ENCODE results near the gene CEP104. TPM values are rescaled to one million over a fixed set of nuclear protein-coding genes. Genes with fewer than 3 reads are reported as not detected.

CEP104 gene
- total RNA-seq, 1 experiment from 2014 or later: 10.6 TPM

- in situ Hi-C loops (cut with HindIII; ENCODE audit: low pct_unique_long_range_greater_than_20kb, low sequenced_read_pairs): no loop called here
- no peak for DNase-seq (ENCODE audit: low read depth, low spot score)
Observed at GRCh38 chr1:3880429-3881192, 23.6 kb upstream of the CEP104 start.

DNA sequence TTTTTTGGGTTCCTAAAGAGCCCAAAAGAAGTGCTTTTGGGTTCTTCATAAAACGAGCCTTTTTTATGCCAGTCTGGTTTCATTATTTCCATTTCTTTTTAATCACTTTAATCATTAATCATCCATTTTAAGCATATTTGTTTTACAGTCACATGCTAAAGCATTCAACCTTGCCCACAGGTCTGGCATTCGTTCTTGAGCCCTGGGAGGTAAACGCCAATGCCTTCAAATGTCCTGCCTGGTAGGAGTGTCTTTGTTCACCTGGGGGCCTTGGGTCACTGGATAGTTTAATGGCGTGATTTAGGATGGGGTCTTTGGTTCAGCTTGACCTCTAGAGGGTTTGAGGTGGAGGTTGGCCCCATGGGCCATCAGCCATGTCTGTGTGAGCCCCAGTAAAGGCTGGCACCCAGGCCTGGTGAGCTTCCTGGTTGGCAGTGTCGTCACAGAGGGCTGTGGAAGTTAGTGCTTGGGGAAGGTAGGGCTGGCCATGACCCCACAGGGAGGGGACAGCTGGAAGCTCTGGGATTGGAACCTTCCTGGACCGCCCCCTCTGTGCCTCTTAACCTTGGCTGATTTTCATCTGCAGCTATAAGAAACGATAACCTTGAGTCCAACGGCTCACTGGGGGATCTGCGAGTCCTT lies 22.9 kb upstream of the CEP104 start:
- in situ Hi-C loops (cut with HindIII; ENCODE audit: low pct_unique_long_range_greater_than_20kb, low sequenced_read_pairs): no loop called here
- DNase-seq (ENCODE audit: low read depth, low spot score): no peak

- DNase-seq (ENCODE audit: low read depth, low spot score): no peak
- in situ Hi-C loops (cut with HindIII; ENCODE audit: low pct_unique_long_range_greater_than_20kb, low sequenced_read_pairs): no loop called here
Observed at GRCh38 chr1:3879099-3879498, 22.1 kb upstream of the CEP104 start.

- in situ Hi-C loops (cut with HindIII; ENCODE audit: low pct_unique_long_range_greater_than_20kb, low sequenced_read_pairs): no loop called here
Observed at GRCh38 chr1:3876716-3877115, 19.7 kb upstream of the CEP104 start.

GRCh38 chr1:3874736-3875135 lies 17.7 kb upstream of the CEP104 start:
- no peak for DNase-seq (ENCODE audit: low read depth, low spot score)
- in situ Hi-C loops (cut with HindIII; ENCODE audit: low pct_unique_long_range_greater_than_20kb, low sequenced_read_pairs): no loop called here

More at GRCh38 chr1:3876716-3877115, 19.7 kb upstream of the CEP104 start:
- DNase-seq (ENCODE audit: low read depth, low spot score): no peak

GRCh38 chr1:3872546-3872945 lies 15.5 kb upstream of the CEP104 start:
- in situ Hi-C loops (cut with HindIII; ENCODE audit: low pct_unique_long_range_greater_than_20kb, low sequenced_read_pairs): no loop called here
- DNase-seq (ENCODE audit: low read depth, low spot score): no peak

GRCh38 chr1:3871451-3871805 lies 14.4 kb upstream of the CEP104 start:
- in situ Hi-C loops (cut with HindIII; ENCODE audit: low pct_unique_long_range_greater_than_20kb, low sequenced_read_pairs): no loop called here
- no peak for DNase-seq (ENCODE audit: low read depth, low spot score)

GRCh38 chr1:3869751-3870301 lies 12.8 kb upstream of the CEP104 start:
- in situ Hi-C loops (cut with HindIII; ENCODE audit: low pct_unique_long_range_greater_than_20kb, low sequenced_read_pairs): no loop called here
- DNase-seq (ENCODE audit: low read depth, low spot score): no peak

DNA sequence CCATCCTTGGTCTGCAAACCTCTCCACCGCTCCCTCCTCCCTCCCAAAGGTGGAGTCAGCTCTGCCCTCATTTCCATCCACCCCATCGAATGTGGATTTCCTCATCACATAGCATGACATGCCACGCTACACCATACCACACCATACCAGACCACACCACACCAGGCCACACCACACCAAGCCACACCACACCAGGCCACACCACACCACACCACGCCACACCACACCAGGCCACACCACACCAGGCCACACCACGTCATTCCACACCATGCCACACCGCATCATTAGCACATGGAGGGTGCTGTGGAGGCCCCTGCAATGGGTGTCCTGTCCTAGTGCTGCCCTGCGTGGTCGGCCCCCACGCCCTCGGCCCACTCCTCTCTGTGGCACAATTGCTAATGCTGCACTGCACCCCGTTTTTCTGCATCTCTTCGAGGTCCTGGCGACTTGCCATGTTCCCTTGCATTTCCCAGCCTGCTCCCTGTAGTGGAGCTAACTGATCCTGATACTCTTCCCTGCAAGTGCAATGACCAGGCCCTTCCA lies 11.5 kb upstream of the CEP104 start:
- in situ Hi-C loops (cut with HindIII; ENCODE audit: low pct_unique_long_range_greater_than_20kb, low sequenced_read_pairs): no loop called here
- DNase-seq (ENCODE audit: low read depth, low spot score): no peak

- in situ Hi-C loops (cut with HindIII; ENCODE audit: low pct_unique_long_range_greater_than_20kb, low sequenced_read_pairs): no loop called here
- no peak for DNase-seq (ENCODE audit: low read depth, low spot score)
Observed at GRCh38 chr1:3865606-3866160, 8.7 kb upstream of the CEP104 start.

- in situ Hi-C loops (cut with HindIII; ENCODE audit: low pct_unique_long_range_greater_than_20kb, low sequenced_read_pairs): no loop called here
- DNase-seq (ENCODE audit: low read depth, low spot score): no peak
Observed at GRCh38 chr1:3864884-3865283, 7.9 kb upstream of the CEP104 start.

DNA sequence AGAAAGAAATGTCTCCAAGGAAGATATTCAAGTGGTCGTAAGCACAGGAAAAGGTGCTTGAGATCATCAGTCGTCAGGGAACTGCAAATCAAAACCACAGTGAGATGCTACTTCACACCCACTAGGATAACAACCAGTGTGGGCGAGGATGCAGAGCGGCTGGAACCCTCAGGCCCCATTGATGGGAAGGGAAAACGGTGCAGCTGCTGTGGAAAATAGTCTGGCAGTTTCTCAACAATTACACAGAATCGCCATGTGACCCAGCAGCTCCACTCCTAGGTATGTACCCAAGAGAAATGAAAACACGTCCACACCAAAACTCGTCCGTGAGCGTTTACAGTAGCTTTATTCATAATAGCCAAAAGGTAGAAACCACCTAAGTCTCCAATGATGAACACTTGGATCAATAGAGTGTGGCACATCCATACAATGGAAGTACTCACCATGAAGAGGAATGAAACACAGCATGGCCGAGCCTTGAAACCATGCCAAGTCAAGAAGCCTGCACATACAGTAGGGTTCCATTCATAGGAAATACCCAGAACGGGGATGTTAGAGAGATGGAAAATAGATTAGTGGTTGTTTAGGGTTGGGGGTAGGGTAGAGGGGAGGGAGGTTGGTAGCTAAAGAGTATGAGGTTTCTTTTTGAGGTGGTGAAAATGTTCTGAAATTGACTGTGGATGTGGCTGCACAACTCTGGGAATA lies 6.4 kb upstream of the CEP104 start:
- in situ Hi-C loops (cut with HindIII; ENCODE audit: low pct_unique_long_range_greater_than_20kb, low sequenced_read_pairs): no loop called here
- DNase-seq (ENCODE audit: low read depth, low spot score): peak; percentile 81

- DNase-seq (ENCODE audit: low read depth, low spot score): peak; percentile 5
- in situ Hi-C loops (cut with HindIII; ENCODE audit: low pct_unique_long_range_greater_than_20kb, low sequenced_read_pairs): no loop called here
Observed at GRCh38 chr1:3858231-3858981, 1.4 kb upstream of the CEP104 start.

GRCh38 chr1:3857791-3858129 lies 749 bp upstream of the CEP104 start:
- no peak for DNase-seq (ENCODE audit: low read depth, low spot score)
- in situ Hi-C loops (cut with HindIII; ENCODE audit: low pct_unique_long_range_greater_than_20kb, low sequenced_read_pairs): no loop called here

- DNase-seq (ENCODE audit: low read depth, low spot score): no peak
- in situ Hi-C loops (cut with HindIII; ENCODE audit: low pct_unique_long_range_greater_than_20kb, low sequenced_read_pairs): no loop called here
Observed at GRCh38 chr1:3852711-3853485, 4.1 kb downstream of the CEP104 start.

DNA sequence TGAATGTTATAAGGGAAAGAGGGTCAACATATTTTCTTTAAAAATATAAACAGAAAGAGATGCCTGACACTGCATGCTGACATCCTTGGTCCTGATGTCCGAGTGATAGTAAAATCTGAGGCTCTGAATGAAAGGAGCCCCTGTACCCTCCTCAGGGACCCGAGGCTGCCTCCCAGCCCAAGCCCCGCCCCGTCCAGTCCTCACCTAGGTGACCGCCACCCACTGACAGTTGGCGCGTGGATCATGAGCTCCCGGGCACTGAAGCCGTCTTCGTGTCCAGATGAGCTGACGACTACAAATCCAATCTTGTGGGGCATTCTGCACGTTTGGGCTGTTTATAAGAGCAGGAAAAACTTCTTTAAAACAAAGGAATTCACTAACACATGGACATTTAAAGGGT lies 4.9 kb downstream of the CEP104 start:
- in situ Hi-C loops (cut with HindIII; ENCODE audit: low pct_unique_long_range_greater_than_20kb, low sequenced_read_pairs): no loop called here
- DNase-seq (ENCODE audit: low read depth, low spot score): no peak

DNA sequence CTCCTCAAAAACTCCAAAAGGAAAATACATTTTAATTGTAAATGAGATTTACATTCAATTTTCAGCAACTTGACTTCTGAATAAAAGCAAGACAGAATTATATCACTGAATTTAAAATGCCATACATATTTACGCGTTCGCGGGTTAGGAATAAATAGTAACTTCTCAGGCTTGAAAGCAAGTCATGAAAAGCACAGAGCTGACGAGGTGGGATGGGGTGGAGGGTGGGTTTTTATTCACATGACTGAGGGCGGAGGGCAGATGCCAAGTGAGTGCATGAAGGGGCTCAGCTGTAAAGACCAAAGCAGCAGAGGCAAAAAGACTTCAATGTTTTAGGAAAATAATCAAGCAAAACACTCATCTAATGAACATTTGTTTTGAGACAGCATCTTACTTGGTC lies 5.7 kb downstream of the CEP104 start:
- DNase-seq (ENCODE audit: low read depth, low spot score): no peak
- in situ Hi-C loops (cut with HindIII; ENCODE audit: low pct_unique_long_range_greater_than_20kb, low sequenced_read_pairs): no loop called here

Data from SK-MEL-5 (cell line).